UCSD-AML1 (cell line): ENCODE data around the gene STXBP4.

Experiments
- DNase-seq: peaks from one replicate; lab custom pipeline; 2025; ENCODE audit not compliant: unreplicated experiment; lab: John Stamatoyannopoulos, UW

Gene STXBP4

DNA sequence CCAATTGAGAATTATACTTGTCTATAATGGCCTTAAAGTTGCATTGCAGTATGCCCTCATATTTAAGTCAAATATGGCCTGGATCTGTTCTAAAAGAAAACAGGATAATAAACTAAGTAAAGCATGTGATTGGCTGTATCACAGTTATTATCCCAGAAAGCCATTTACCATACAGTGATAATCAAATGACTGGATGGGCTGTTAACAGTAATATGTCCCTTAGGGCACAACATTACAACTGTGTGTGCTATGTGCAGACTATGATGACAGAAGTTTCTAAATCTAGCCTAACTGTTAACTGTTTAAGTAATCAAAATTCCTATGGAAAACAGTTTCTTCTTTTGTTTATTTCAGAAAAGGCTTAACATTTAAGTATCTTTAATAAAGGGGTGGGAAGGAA is 145.7 kb downstream of the STXBP4 start:
- no peak for DNase-seq

GRCh38 chr17:55116440-55116914 is 147.9 kb downstream of the STXBP4 start:
- DNase-seq = no peak

DNA sequence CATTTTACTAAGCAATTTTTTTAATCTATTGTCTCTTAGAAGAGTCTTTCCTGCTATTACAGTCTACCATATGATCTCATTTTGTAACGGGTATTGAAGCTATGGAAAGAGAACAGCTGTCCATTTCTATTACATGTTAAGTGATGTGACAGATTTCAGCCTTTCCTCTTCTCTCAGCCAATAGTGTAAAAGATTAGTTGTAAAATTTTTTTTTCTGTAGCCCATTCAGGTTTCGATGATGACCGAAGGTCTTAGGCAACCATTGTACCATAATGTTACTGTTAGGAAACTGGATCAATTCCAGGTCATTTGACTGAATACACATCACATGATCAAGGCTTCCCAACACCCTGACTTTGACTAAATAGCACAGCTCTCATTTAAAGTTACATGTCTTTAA is 148.6 kb downstream of the STXBP4 start:
- no peak for DNase-seq

DNA sequence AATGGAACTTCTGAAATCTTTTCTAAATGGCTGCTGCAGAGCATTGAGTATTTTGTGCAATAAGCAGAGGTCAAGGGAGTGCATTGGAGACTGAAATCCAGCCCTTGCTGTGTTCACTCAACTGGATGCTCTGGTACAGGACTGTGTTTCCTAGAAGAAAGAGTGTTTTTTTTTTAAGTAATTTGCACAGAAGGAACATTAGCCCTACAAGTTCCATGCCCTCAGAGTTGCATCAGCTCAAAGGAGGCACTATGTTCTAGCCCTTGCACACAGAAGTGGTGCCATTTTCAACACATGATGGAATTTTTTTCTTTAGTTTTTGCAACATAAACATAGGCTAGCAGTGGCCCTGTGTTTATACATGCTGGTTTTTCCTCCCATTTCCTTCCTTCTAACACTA is 152.1 kb downstream of the STXBP4 start:
- no peak for DNase-seq

DNA sequence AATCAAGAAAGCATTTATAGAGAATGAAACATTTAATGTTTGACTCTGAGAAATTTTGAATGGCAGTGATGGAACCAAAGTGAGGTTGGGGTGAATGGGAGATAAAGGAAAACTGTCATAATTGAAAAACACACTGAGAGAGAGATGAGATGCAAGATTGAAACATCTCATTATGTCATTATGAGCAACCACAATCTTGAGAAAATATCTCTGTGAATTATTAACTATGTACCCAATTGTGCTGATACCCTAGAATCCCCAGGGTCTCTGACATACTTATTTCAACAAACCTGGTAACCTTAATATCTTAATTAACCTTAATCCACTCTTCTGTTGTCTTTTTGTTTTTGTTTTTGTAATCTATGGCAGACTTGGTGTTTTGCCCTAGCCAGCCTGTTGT is 152.7 kb downstream of the STXBP4 start:
- DNase-seq = no peak

DNA sequence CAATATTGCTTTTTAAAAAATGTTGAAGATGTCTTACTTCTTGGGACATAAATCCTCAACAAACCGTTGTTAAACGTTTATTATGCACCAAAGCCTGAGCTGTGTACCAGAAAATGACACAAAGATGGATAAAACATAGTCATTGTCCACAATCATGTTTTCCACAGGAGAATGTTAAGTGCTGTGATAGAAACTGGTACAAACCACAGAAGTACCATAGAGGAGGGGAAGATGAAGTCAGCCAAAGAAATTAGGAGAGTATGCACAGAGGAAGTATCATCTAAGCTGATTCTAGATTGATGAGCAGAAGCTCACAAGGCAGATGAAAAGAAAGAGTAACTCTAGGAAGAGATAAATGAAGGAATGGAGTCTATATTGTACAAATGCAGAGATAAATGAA is 153.5 kb downstream of the STXBP4 start:
- no peak for DNase-seq

DNA sequence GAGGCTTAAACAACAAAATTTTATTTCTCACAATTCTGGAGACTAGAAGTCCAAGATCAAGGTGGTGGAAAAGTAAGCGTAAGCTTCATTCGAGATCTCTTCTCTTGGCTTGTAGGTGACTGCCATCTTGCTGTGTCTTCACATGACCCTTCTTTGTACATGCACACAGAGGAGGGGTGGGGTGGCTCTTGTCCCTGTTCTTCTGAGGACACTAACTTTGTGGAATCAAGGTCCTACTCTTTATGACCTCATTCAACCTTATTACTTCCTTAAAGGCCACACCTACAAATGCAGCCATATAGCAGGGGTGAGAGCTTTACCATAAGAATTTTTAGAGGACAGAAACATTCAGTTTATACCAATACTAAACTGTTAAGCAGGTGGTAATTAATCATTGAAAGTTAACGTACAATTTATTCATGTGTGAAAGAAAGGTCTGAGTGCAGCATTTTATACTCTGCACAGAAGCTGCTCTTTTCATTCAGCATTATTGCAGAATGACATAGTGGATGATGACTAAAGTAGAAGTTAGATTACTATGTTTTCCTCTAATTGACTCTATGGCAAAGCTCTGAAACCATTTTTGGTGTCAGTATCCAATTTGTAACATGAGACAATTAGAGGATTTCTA is 156.3 kb downstream of the STXBP4 start:
- DNase-seq = no peak

GRCh38 chr17:55133583-55133982 is 165.0 kb downstream of the STXBP4 start:
- DNase-seq = no peak

DNA sequence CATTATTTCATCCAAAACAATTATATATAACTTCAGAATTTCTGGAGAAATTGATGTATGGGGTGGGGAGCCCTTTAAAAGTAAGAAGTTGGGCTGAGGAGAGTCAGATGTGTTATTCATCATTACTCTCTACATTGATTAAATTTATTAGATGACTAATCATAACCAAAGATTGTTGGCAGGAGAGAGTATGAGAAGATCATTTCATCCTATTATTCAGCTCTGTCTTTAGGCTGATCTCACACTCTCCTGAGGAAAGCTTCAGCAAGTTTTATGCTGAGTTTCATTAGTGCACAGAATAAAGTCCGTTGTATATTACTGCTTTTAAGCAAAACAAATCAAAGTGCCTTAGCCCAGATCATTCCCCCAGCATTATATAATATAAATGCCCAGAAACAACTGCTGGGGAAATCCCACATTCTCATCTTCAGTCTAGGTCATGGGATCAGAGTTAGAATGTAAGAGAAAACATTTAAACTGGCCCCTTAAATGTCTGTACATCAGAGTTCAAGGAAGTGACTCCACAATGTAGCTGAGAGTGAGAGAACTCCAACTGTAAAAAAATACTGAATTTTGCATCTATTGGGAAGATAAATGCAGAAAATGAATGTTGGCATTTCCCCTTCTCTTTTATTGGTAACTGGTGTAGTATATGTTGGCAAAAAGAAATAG is 166.1 kb downstream of the STXBP4 start:
- DNase-seq = no peak

DNA sequence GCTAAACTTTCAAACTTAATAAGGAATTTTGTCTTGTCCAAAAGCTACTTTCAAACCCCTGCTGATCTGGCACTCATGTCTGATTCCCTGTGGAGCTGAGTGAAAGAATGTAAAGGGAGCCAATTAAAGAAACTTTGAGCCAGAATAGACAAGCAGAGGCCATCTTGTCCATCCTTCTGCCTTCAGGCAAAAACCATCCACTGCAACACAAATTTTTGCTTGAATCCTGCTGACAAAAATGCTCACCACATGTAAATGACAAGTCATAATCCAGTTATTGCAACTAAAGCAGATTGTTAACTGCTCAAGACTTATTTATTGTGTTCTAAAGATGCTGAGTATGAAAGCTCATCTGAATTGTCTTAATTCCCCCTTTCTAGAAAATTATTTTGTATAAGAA is 172.2 kb downstream of the STXBP4 start:
- no peak for DNase-seq

GRCh38 chr17:55144518-55144917 is 176.0 kb downstream of the STXBP4 start:
- DNase-seq = no peak

DNA sequence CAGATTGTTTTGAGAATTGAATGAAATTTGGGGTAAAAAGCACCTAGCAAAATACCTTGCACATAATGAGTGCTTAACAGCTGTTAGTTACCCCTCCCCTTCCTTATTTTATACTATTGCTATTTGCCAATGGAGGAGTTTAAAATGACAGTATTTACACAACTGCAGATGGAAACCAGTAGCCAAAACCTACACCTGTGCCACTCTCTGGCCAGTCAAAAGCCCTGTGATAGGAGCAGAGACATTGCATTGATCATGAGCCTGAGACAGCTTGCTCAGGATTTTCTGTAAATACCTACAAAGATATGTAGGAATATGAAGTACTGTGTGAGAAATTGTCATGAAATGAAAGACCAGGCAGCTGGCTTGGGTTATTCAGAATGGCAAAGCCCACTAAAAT is 180.9 kb downstream of the STXBP4 start:
- no peak for DNase-seq

DNA sequence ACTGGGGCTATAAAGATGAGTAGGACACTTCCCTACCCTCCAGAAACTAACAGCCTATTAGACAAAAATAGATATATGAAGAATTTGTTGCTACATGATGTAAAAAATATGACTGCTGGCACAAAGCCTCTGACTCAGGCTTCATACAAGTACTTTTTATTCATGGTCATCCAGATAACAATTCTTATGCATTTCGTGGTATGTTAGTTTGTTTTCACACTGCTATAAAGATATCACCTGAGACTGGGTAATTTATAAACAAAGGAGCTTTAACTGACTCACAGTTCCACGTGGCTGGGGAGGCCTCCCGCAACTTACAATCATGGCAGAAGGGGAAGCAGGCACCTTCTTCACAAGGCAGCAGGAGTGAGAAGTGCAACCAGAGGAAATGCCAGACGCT is 183.7 kb downstream of the STXBP4 start:
- DNase-seq = no peak

DNA sequence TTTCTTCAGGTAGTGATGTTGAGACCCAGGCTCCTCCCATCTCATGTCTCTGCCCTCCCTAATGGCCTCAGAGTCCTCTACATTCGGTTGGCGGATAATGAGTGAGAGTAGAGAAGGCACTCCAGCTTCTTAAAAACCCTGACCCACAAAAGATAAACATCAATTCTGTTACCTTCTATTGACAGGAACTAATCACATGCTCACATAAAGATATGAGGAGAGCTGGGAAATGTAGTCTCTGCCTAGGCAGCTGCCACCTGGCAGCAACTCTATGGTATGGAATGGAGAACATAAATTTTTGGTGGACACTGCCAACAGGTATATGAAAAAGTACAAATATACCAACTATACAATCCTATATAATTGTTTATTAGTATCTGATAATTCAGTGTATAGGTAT is 185.5 kb downstream of the STXBP4 start:
- no peak for DNase-seq

DNA sequence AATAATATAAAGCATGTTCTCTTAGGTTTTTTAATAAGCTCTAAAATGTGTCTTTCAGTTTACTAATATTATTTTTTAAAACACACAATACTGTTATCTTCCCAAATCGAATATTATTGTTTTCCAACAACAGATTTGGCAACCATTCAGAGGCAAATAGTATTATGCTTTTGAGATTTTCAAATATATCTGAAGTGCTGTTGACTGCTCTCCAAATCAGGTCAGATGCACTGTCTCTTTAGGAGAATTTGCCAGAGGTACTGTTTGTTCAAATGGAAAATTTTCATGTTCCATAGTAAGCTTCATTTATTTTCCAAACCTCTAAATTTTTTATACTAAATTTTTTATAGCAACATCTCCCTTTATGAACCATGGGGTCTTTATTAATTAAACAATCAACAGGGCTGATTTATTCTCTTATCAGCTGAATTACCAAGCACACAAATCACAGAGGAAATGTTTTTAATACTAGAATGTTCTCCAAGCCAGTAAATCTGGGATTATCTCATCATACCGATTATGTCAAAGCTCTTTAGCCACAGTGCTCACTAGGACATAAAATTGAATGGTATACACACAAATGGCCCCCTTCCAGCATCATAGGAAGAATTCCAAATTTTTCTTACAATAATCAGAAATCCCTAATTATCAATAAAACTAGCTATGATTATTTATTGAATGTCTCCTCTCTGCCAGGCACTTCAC is 187.4 kb downstream of the STXBP4 start:
- no peak for DNase-seq

GRCh38 chr17:55157165-55157564 is 188.6 kb downstream of the STXBP4 start:
- DNase-seq = no peak

DNA sequence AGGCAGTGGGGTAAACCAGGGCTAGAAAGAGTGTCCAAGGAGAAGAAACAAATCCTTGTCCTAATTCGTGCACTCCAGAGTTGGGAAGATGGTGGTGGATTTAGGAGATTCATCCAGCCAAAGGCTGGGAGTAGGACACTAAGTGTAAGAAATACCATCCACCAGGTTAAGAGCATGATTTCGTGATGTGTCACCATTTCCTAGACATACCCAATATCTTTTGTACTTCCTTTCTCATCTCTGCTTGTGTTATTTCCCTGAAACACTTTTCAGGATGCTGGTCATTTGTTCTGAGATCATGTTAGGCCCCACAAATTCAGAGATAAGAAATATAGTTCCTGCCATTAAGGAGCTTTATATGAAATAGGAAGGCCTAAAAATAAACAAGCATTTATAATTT is 189.9 kb downstream of the STXBP4 start:
- DNase-seq = no peak

DNA sequence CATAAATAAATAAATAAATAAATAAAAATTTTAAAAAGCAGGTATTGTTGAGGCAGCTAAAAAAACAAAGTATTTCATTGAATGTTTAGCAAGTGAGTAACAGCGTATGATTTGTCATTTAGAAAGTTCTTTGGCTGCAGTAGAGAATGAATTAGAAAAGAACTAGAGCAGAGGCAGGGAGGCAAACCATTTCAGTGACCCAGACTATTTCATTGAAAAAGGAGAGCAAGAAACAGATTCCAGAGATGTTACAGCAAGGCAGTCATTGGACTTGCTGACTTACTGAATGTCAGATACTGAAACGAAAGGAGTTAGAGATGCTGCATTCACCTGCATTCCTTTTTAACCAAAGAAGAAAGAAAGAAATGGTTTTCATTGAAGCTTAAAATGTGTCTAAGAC is 190.7 kb downstream of the STXBP4 start:
- DNase-seq = no peak

DNA sequence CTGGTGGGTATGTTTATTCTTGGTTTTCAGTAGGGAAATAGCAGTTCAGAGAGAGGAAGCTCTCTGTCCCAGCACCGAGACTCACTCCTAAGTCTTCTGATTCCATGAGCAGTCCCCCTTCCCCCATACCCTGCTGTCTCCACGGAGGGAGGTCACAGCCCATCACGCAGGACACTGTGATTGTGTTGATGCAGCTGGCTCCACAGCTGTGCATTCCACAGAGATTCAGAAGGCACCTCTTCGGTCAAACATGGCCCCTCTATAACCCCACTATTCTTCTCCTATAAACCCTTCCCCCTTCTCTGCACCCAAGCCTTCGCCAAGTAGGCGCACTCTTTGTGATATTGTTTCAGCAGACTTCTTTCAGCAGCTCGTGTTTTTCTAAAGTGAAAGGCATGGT is 191.9 kb downstream of the STXBP4 start:
- no peak for DNase-seq

DNA sequence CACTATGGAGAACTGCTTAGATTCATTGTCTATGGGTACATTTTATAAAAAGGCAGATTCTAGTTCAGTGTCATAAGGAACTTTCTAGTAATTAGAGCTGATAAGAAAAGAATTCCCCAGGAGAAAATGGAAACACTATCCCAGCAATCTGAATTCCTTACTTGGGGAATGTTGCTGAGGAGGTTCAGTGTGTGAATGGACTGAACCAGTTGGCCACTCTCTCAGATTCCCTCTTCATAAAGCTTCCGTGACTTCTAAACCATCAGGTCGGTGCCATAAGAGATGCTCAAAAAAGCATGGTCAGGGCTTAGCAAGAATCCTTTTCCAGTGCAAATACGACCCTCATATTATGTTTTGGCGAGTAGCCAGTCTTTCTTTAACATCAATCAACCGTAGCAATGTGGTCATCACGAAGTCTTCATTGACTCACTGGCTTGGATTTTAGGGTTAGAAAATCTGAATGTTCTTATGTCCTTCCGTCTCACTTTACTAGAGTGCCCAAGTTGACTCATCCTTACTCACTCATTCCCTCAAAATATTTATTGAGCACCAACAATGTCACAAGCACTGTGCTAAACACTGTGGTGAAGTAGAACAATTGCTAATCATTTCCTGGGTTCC is 193.5 kb downstream of the STXBP4 start:
- DNase-seq = no peak

GRCh38 chr17:55162556-55162946 is 194.0 kb downstream of the STXBP4 start:
- no peak for DNase-seq

DNA sequence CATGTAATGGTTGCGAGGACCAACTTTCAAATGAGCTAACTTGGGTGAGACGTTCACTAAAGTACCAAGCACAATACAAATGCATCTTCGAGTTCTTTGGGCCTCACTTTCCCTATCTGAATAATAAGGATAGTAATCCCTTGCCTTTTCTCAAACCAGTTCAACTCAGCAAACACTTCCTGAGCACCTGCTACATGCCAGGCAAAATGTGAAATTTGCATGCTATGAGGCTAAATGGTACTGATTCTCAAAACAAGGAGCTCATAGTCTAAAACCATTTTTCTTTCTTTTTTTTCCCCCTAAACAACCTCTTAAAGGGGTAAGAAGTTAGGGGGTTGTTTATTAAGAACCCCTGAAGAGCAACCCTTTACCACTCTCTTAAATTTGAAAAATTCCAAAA is 194.8 kb downstream of the STXBP4 start:
- no peak for DNase-seq
